HEK293T (cell line): ENCODE measurements around the gene DOK5.
"Not testable (repeated sequence)": the region's sequence is repeated elsewhere in the genome, so short reads cannot be mapped to it uniquely, and the experiment has no call there.

ENCODE experiments used
- CTCF ChIA-PET: fragments of 350-600 bp; formaldehyde crosslinking; extraction: SDS; loops from one replicate; lab custom pipeline; 2021; ENCODE audit warnings: antibody characterized with exemption, inconsistent platforms; lab: Yijun Ruan, JAX
- POLR2A ChIA-PET: fragments of 350-600 bp; formaldehyde crosslinking; extraction: SDS; loops from one replicate; lab custom pipeline; 2020; ENCODE audit warnings: antibody characterized with exemption, inconsistent platforms; lab: Yijun Ruan, JAX
- DNase-seq: peaks from one replicate; pipeline ENCODE4 v3.0.0; 2012; ENCODE audit warnings: mixed read lengths; ENCODE audit errors: extremely low spot score
- ARNT ChIP-seq: fragments of 450-650 bp; IDR thresholded peaks from 2 replicates; pipeline ENCODE4 v1.6.1; 2017; ENCODE audit warnings: mild to moderate bottlenecking
- BHLHE40 ChIP-seq: fragments of 450-650 bp; IDR thresholded peaks from 2 replicates; pipeline ENCODE4 v1.6.1; 2016; ENCODE audit warnings: mild to moderate bottlenecking, moderate library complexity, borderline replicate concordance
- CTBP1 ChIP-seq: fragments of 450-650 bp; IDR thresholded peaks from 2 replicates; pipeline ENCODE4 v1.6.1; 2016; ENCODE audit warnings: borderline replicate concordance
- FOXA1 ChIP-seq: fragments of 450-650 bp; IDR thresholded peaks from 2 replicates; pipeline ENCODE4 v1.6.1; 2016; ENCODE audit warnings: mild to moderate bottlenecking
- FOXK2 ChIP-seq: fragments of 450-650 bp; IDR thresholded peaks from 2 replicates; pipeline ENCODE4 v1.6.1; 2016; ENCODE audit warnings: mild to moderate bottlenecking
- FOXM1 ChIP-seq: fragments of 450-650 bp; IDR thresholded peaks from 2 replicates; pipeline ENCODE4 v1.6.1; 2017; ENCODE audit warnings: mild to moderate bottlenecking, borderline replicate concordance
- HDGF ChIP-seq: fragments of 450-650 bp; IDR thresholded peaks from 2 replicates; pipeline ENCODE4 v1.6.1; 2017; ENCODE audit warnings: antibody characterized with exemption, borderline replicate concordance
- L3MBTL2 ChIP-seq: fragments of 450-650 bp; conservative IDR thresholded peaks from 2 replicates; pipeline ENCODE4 v1.6.1; 2016; ENCODE audit warnings: mild to moderate bottlenecking
- LEF1 ChIP-seq: fragments of 450-650 bp; IDR thresholded peaks from 2 replicates; pipeline ENCODE4 v1.6.1; 2017; ENCODE audit warnings: mild to moderate bottlenecking, borderline replicate concordance
- NFRKB ChIP-seq: fragments of 450-650 bp; IDR thresholded peaks from 2 replicates; pipeline ENCODE4 v1.6.1; 2016; ENCODE audit warnings: mild to moderate bottlenecking, moderate library complexity
- SP1 ChIP-seq: fragments of 450-650 bp; IDR thresholded peaks from 2 replicates; pipeline ENCODE4 v1.6.1; 2017
- SUZ12 ChIP-seq: fragments of 450-650 bp; IDR thresholded peaks from 2 replicates; pipeline ENCODE4 v1.6.1; 2016; ENCODE audit warnings: mild to moderate bottlenecking
- TARDBP ChIP-seq: fragments of 450-650 bp; IDR thresholded peaks from 2 replicates; pipeline ENCODE4 v1.6.1; 2016
- ZNF384 ChIP-seq: fragments of 450-650 bp; IDR thresholded peaks from 2 replicates; pipeline ENCODE4 v1.6.1; 2016
- TF ChIP-seq, protein P1 (sequence below): fragments of 450-650 bp; IDR thresholded peaks from 2 replicates; pipeline ENCODE4 v1.6.1; 2016

The DOK5 gene

DNA sequence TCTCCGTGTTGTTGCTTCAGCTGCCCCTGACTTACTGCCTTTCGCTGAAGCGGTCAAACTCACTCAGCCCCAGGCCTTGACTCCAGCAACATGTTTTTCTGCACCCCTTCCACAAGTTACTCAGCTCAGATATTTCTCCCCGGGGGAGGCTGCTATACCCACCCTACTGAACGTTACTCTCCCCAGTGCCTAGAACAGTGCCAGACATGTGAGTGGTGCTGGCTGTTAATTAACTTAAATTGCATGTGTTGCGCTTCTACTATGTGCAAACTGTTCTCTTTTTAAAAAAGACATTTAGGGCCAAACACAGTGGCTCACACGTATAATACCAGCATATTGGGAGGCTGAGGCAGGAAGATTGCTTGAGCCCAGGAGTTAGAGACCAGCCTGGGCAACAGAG lies 41.2 kb upstream of the DOK5 start:
- ChIA-PET CTCF (no interaction called here), POLR2A (no interaction called here)
- TF ChIP-seq ZNF384 (no peak), TARDBP (no peak)
- DNase-seq = no peak

DNA sequence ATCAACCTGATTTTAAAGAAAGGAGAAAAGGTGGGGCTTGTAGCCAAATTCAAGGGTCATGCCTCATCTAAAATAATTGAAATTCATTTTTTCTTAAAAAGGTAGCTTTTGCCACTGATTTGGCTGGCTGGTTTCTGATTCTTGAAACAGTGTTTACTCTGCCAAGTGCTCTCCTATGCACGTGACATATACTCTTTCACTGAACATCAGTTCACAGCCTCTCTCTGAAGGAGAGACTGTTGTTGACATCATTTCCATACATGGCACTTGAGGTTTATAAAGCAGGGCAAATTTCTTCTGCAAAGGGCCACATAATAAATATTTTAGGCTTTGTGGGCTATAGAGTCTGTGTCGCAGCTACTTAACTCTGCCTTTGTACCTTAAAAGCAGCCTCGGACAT lies 40.4 kb upstream of the DOK5 start:
- TF ChIP-seq ZNF384 (no peak), CTBP1 (no peak), FOXM1 (no peak), SP1 (no peak), NFRKB (no peak), L3MBTL2 (no peak), BHLHE40 (no peak), TARDBP (no peak), HDGF (no peak), FOXA1 (no peak)
- TF ChIP-seq, protein P1, sequence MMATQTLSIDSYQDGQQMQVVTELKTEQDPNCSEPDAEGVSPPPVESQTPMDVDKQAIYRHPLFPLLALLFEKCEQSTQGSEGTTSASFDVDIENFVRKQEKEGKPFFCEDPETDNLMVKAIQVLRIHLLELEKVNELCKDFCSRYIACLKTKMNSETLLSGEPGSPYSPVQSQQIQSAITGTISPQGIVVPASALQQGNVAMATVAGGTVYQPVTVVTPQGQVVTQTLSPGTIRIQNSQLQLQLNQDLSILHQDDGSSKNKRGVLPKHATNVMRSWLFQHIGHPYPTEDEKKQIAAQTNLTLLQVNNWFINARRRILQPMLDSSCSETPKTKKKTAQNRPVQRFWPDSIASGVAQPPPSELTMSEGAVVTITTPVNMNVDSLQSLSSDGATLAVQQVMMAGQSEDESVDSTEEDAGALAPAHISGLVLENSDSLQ = no peak
- POLR2A ChIA-PET = no interaction called here
- CTCF ChIA-PET = no interaction called here
- DNase-seq = no peak

DNA sequence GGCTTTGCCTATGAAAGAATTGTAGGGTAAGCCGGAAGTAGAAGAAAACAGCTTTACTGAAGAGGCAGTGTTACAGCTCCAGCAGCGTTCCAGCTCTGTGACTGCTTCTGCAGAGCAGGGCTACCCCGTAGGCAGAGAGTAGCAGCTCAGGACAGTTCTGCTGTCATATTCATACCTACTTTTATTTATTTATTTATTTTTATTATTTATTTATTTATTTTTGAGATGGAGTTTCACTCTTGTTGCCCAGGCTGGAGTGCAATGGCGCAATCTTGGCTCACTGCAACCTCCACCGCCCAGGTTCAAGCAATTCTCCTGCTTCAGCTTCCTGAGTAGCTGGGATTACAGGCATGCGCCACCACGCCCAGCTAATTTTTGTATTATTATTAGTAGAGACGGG lies 39.0 kb upstream of the DOK5 start:
- CTCF ChIA-PET, POLR2A ChIA-PET, DNase-seq: not testable (repeated sequence)

DNA sequence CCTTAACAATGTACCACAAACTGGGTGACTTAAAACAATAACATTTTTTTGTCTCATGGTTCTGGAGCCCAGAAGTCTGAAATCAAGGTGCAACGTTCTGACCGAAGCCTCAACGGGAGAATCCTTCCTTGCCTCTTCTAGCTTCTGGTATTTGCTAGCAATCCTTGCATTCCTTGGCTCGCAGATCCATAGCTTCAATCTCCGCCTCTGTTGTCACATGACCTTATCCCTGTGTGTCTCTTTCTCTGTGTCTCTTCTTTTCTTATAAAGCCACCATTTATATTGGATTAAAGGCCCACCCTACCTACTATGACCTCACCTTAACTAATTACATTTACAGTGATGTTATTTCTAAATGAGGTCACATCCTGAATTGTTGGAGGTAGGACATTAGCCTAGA lies 37.2 kb upstream of the DOK5 start:
- TF ChIP-seq, protein P1 = no peak
- TF ChIP-seq BHLHE40 (no peak), FOXM1 (no peak), ZNF384 (no peak), NFRKB (no peak), LEF1 (no peak), FOXA1 (no peak), SUZ12 (no peak), SP1 (no peak)
- no peak for DNase-seq
- ChIA-PET POLR2A (no interaction called here), CTCF (interaction anchor here (0.6 kb wide), 1 partner anchor 208 kb away, joined by 3 read pairs; no protein-coding TSS in a partner anchor)

DNA sequence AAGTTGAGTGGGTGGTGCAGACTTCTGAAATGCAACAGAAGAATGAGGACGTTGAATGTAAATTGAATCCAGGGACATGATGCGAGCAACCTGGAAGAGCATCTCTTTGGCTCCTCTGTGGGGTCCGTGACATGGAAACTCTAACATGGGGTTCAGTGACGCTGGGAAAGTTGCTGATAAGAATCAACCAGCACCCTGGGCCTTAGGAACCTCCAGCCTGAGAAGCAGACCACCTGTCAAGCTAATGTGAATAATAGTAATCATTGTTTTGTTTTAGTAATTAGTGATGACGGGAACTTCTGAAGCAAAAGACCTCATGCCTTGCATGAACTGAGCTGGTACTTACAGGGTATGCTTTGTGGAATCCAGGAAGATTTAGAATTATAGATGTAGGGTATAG lies 25.2 kb upstream of the DOK5 start:
- ChIA-PET CTCF (no interaction called here), POLR2A (no interaction called here)
- DNase-seq = no peak
- TF ChIP-seq FOXA1 (no peak), BHLHE40 (no peak), FOXK2 (no peak), ARNT (no peak), FOXM1 (no peak), SP1 (no peak), LEF1 (no peak), SUZ12 (no peak), ZNF384 (no peak), NFRKB (no peak), CTBP1 (no peak), L3MBTL2 (no peak)
- TF ChIP-seq, protein P1 = no peak

DNA sequence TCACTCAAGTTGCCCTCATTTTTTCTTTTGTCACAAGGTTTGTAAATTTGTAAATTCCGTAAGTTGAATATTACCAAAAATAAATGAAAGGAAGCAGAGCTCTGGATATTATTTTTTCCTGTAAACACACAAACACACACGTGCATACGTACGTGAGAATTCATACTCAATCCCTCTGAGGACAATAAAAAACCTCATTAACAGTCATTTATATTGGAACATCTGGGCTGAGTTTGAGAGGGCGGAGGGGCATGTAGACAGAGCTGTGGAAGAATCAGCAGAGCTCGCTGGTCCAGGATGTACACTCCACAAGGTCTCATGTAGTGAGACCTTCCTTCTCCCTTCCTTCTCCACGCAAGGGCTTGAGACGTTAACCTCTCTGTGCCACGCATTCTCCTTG lies 24.2 kb upstream of the DOK5 start:
- ChIA-PET POLR2A (no interaction called here), CTCF (no interaction called here)
- DNase-seq = no peak
- TF ChIP-seq LEF1 (no peak), L3MBTL2 (no peak), ZNF384 (no peak), CTBP1 (no peak)

DNA sequence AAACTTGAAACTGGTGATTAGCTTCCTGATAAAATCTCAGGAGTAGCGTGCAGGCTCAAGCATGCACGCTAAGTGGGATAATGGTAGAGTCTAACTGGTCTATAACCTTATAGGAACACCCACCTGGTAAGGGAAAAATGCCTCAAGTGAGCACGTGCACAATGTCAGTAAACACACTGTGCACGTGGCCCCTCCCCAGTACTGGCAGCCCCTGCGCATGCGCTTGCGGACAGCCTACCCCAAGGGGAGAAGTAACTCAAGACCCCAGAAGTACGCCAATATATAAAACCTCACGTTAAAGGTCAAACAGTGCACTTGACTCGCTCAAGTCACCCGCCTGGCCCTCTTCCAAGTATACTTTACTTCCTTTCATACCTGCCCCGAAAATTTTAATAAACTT lies 23.1 kb upstream of the DOK5 start:
- no peak for DNase-seq
- ChIA-PET POLR2A (no interaction called here), CTCF (no interaction called here)
- TF ChIP-seq ZNF384 = no peak
- no peak for TF ChIP-seq SUZ12
- no peak for TF ChIP-seq LEF1
- TF ChIP-seq, protein P1 = no peak
- TF ChIP-seq HDGF = no peak
- TF ChIP-seq SP1 = no peak
- TF ChIP-seq TARDBP = no peak
- no peak for TF ChIP-seq FOXM1
- no peak for TF ChIP-seq FOXA1
- TF ChIP-seq CTBP1 = no peak
- TF ChIP-seq L3MBTL2 = no peak
